Measurements from ENCODE around the gene GPC1.

The GPC1 gene

DNA sequence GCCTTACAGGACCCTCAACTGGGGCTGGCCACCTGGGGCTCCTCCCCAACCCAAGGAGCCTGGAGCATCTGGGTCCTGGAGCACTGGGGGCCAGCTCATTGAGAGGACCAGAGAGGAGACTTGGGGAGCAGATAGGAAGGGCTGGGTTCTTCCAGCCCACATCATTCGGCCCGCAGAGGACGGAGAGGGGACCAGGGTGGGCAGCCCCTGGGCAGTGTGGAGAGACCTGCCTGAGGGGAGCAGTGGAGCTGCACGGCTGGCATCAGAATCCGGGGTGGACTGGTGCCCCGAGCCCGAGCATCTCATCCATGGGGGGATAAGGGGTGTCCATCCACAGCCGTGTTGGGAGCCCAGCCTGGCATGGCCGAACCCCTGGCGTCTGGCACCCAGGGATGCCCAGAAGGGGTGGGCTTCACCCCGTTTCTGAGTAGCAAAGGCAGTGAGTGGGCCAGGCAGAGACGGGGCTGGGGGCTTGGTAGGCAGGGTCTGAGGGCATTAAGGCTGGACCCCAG is 11.3 kb downstream of the GPC1 start:
- FAIRE-seq = no peak

GRCh38 chr2:240447331-240447730 is 11.9 kb downstream of the GPC1 start:
- FAIRE-seq = no peak
- TF ChIP-seq, protein P1, sequence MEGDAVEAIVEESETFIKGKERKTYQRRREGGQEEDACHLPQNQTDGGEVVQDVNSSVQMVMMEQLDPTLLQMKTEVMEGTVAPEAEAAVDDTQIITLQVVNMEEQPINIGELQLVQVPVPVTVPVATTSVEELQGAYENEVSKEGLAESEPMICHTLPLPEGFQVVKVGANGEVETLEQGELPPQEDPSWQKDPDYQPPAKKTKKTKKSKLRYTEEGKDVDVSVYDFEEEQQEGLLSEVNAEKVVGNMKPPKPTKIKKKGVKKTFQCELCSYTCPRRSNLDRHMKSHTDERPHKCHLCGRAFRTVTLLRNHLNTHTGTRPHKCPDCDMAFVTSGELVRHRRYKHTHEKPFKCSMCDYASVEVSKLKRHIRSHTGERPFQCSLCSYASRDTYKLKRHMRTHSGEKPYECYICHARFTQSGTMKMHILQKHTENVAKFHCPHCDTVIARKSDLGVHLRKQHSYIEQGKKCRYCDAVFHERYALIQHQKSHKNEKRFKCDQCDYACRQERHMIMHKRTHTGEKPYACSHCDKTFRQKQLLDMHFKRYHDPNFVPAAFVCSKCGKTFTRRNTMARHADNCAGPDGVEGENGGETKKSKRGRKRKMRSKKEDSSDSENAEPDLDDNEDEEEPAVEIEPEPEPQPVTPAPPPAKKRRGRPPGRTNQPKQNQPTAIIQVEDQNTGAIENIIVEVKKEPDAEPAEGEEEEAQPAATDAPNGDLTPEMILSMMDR (IDR thresholded peaks at IDR 0.05; ENCODE audit: insufficient read depth, missing control alignments) = no peak
- no peak for DNase-seq (ENCODE audit: insufficient read length, low spot score)

More for the DNA sequence above, 11.3 kb downstream of the GPC1 start:
- TF ChIP-seq, protein P1 (IDR thresholded peaks at IDR 0.05; ENCODE audit: insufficient read depth, missing control alignments) = no peak
- no peak for DNase-seq (ENCODE audit: insufficient read length, low spot score)

GRCh38 chr2:240447934-240448333 is 12.5 kb downstream of the GPC1 start:
- TF ChIP-seq, protein P1 (IDR thresholded peaks at IDR 0.05; ENCODE audit: insufficient read depth, missing control alignments) = no peak
- DNase-seq (ENCODE audit: insufficient read length, low spot score) (no peak), FAIRE-seq (no peak)

GRCh38 chr2:240448387-240449274 is 13.2 kb downstream of the GPC1 start:
- FAIRE-seq (no peak), DNase-seq (ENCODE audit: insufficient read length, low spot score) (no peak)
- TF ChIP-seq, protein P1 (IDR thresholded peaks at IDR 0.05; ENCODE audit: insufficient read depth, missing control alignments) = no peak

- FAIRE-seq (no peak), DNase-seq (ENCODE audit: insufficient read length, low spot score) (peak; percentile 99)
- TF ChIP-seq, protein P1 (IDR thresholded peaks at IDR 0.05; ENCODE audit: insufficient read depth, missing control alignments) = no peak
These were observed 14.5 kb downstream of the GPC1 start for GRCh38 chr2:240449764-240450531.

DNA sequence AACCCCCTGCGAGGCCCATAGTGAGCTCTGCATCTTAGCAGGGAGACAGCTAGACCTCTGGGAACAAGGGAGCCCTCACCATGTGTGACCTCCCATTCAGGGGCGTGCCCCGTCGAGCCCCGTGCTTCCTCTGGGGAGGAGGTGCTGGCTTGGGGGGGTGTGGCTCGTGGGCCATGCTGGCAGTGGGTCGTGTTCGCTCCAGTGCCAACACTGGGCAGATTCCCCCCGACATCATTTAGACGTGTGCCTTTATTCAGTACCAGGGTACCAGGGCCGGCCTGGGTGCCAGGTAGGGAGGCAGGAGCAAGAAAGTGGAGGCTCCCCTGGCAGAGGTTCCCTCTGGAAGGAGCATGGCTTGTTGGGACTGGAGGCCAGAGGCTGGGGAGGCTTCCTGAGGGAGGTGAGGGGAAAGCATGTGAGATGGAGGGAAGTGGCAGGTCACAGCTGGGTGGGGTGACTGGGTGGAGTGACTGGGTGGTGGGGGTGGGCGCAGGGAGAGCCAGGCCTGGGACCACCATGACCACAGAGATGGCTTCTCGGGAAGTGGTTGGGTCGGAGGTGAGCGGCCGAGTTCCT is 15.2 kb downstream of the GPC1 start:
- TF ChIP-seq, protein P1 (IDR thresholded peaks at IDR 0.05; ENCODE audit: insufficient read depth, missing control alignments) = no peak
- FAIRE-seq = no peak
- DNase-seq (ENCODE audit: insufficient read length, low spot score) = no peak

All from D721Med (cell line).